Naive B cell (primary cell): Measurements from ENCODE around the gene CHPF. TPM values are rescaled to one million over a fixed set of nuclear protein-coding genes. Genes with fewer than 3 reads are reported as not detected.

Experiments
- ATAC-seq, 2 donors: fragments of 150-1000 bp; cut with Tn5 transposase; 2 replicates each; pipeline ENCODE4 v1.10.0; 2021; ENCODE audit warnings: low read depth in 2 of 2, mild to moderate bottlenecking in 2 of 2, moderate library complexity in 2 of 2
- DNase-seq: peaks from one replicate; pipeline ENCODE4 v3.0.0; 2022
- H3K27ac Mint-ChIP-seq, 6 donors: one replicate each; pipeline ENCODE4 v1.8.0; 2020 to 2022; ENCODE audit warnings: mild to moderate bottlenecking in 6 of 6, mixed read lengths in 6 of 6, moderate library complexity in 5 of 6, inconsistent platforms in 2 of 6
- H3K27me3 Mint-ChIP-seq, 3 donors: one replicate each; pipeline ENCODE4 v1.8.0; 2021 to 2022; ENCODE audit warnings: mixed read lengths in 3 of 3, mild to moderate bottlenecking in 1 of 3
- H3K36me3 Mint-ChIP-seq, 2 donors: one replicate each; pipeline ENCODE4 v1.8.0; 2020 to 2022; ENCODE audit warnings: mixed read lengths in 2 of 2, inconsistent platforms in 1 of 2, mild to moderate bottlenecking in 1 of 2
- H3K4me1 Mint-ChIP-seq, 3 donors: one replicate each; pipeline ENCODE4 v1.8.0; 2020 to 2022; ENCODE audit warnings: mixed read lengths in 3 of 3, inconsistent platforms in 1 of 3, mild to moderate bottlenecking in 1 of 3, moderate library complexity in 1 of 3
- H3K4me3 Mint-ChIP-seq, 8 donors: one replicate each; pipeline ENCODE4 v1.8.0; 2020 to 2022; ENCODE audit warnings: mild to moderate bottlenecking in 8 of 8, mixed read lengths in 8 of 8, moderate library complexity in 8 of 8, inconsistent platforms in 2 of 8
- H3K9me3 Mint-ChIP-seq, 7 donors: one replicate each; pipeline ENCODE4 v1.8.0; 2020 to 2022; ENCODE audit warnings: mixed read lengths in 7 of 7, mild to moderate bottlenecking in 5 of 7, inconsistent platforms in 2 of 7, moderate library complexity in 1 of 7
- polyA plus RNA-seq, 6 donors: library from polyadenylated mRNA; unstranded; fragments of 300-500 nt; fragmentation: Illumina TruSeq; gene quantifications; one replicate each; pipeline ENCODE4 v1.2.3, GENCODE V29; 2021; ENCODE audit warnings: low read depth in 6 of 6

Gene CHPF
- polyA plus RNA-seq, 6 donors from 2014 or later: 0.17 to 5.0 (median 0.41) TPM

- ATAC-seq (no peak), DNase-seq (no peak)
- Mint-ChIP-seq H3K4me3 (no peak overlapping the region), H3K9me3 (peaks cover 0 to 4% (median 0%) of the 10 kb centered on the region in 7 donors), H3K27ac (peak overlapping the region in 1 of 6 donors; percentile 49), H3K36me3 (peaks cover 0 to 12% of the 10 kb centered on the region in 2 donors), H3K27me3 (peaks cover 70 to 100% (median 97%) of the 10 kb centered on the region in 3 donors), H3K4me1 (peaks cover 26 to 30% (median 26%) of the 10 kb centered on the region in 3 donors)
Measured at GRCh38 chr2:219516888-219517287, 26.7 kb downstream of the CHPF start.

DNA sequence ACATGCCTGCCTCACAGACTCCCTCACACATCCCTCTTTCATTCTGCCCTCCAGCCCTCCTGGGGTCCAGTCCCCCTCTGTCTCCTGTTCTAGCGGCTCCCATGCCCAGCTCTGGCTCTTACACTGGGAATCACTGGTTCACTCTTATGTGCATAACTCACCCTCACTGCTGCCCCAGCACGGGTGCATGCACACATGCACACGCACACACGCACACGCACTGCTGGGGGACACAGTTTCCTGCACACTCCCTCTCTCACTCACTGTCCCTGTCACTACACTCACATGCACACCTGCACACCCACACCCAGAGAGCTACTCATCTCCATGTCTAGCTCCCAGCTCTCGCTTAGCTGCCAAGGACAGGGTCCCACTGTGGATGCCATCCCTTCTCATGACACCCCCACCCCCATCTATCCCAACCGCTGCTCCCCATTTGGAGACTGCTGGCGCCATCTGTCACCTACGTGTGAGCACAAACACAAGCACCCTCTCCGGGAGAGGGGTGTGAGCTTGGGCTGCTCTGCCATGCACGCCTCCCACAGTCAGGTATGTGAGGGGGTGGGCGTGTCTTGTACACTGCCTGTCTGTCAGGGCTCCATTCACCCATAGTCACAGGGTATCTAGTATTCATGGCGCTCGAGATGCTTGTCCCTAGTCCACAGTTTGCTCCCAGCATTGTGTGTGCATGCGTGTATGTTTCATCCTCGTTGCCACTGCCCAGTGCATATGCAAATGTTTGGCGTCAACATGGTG, 27.6 kb downstream of the CHPF start:
- Mint-ChIP-seq H3K27me3 (peaks cover 66 to 100% (median 97%) of the 10 kb centered on the region in 3 donors), H3K4me1 (peaks cover 24 to 30% (median 26%) of the 10 kb centered on the region in 3 donors), H3K4me3 (no peak overlapping the region), H3K9me3 (peaks cover 0 to 5% (median 0%) of the 10 kb centered on the region in 7 donors), H3K36me3 (peaks cover 0 to 12% of the 10 kb centered on the region in 2 donors), H3K27ac (peak overlapping the region in 2 of 6 donors; percentile 2 to 63)
- ATAC-seq: no peak
- DNase-seq: no peak

DNA sequence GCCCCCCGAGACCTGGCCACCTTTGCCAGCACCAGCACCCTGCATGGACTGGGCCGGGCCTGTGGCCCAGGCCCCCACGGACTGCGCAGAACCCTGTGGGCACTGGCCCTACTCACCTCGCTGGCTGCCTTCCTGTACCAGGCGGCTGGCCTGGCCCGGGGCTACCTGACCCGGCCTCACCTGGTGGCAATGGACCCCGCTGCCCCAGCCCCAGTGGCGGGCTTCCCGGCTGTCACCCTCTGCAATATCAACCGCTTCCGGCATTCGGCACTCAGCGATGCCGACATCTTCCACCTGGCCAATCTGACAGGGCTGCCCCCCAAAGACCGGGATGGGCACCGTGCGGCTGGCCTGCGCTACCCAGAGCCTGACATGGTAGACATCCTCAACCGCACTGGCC, 28.8 kb downstream of the CHPF start:
- H3K9me3 Mint-ChIP-seq: peaks cover 0 to 5% (median 0%) of the 10 kb centered on the region in 7 donors

GRCh38 chr2:219514196-219514761, 29.3 kb downstream of the CHPF start, which contains the start of gene ASIC4:
ASIC4 (plus strand) TSS chr2:219514482; CDS start chr2:219514725, 243 bp downstream.
- Mint-ChIP-seq H3K9me3 (peaks cover 0 to 5% (median 0%) of the 10 kb centered on the region in 7 donors), H3K27ac (no peak within 1 kb of the TSS), H3K4me1 (peaks cover 38 to 47% (median 43%) of the 10 kb centered on the region in 3 donors), H3K4me3 (peak within 1 kb of the TSS in 3 of 8 donors; percentile 22 to 77 (median 25)), H3K36me3 (peaks cover 0 to 15% of the 10 kb centered on the region in 2 donors), H3K27me3 (peaks cover 65 to 100% (median 97%) of the 10 kb centered on the region in 3 donors)
- ATAC-seq: no peak
- DNase-seq: no peak

More for the DNA sequence above, 28.8 kb downstream of the CHPF start:
- H3K4me1 Mint-ChIP-seq: peaks cover 33 to 41% (median 38%) of the 10 kb centered on the region in 3 donors
- H3K27ac Mint-ChIP-seq: no peak overlapping the region
- peaks cover 64 to 100% (median 97%) of the 10 kb centered on the region in 3 donors for H3K27me3 Mint-ChIP-seq
- ATAC-seq (no peak), DNase-seq (no peak)
- no peak overlapping the region for H3K4me3 Mint-ChIP-seq
- H3K36me3 Mint-ChIP-seq: peaks cover 0 to 15% of the 10 kb centered on the region in 2 donors

- H3K4me1 Mint-ChIP-seq: peaks cover 38 to 47% (median 45%) of the 10 kb centered on the region in 3 donors
- H3K36me3 Mint-ChIP-seq: peaks cover 0 to 15% of the 10 kb centered on the region in 2 donors
- ATAC-seq (no peak), DNase-seq (no peak)
- H3K4me3 Mint-ChIP-seq: peak overlapping the region in 3 of 8 donors; percentile 3 to 25 (median 22)
- H3K9me3 Mint-ChIP-seq: peaks cover 0 to 5% (median 0%) of the 10 kb centered on the region in 7 donors
- no peak overlapping the region for H3K27ac Mint-ChIP-seq
- H3K27me3 Mint-ChIP-seq: peaks cover 61 to 98% (median 94%) of the 10 kb centered on the region in 3 donors
Measured at GRCh38 chr2:219513787-219514186, 29.8 kb downstream of the CHPF start.

GRCh38 chr2:219512524-219513216, 30.9 kb downstream of the CHPF start:
- Mint-ChIP-seq H3K27ac (no peak overlapping the region), H3K9me3 (peaks cover 0 to 5% (median 0%) of the 10 kb centered on the region in 7 donors), H3K4me1 (peaks cover 40 to 47% (median 45%) of the 10 kb centered on the region in 3 donors), H3K36me3 (peaks cover 0 to 15% of the 10 kb centered on the region in 2 donors), H3K27me3 (peaks cover 51 to 93% (median 92%) of the 10 kb centered on the region in 3 donors), H3K4me3 (peak overlapping the region in 1 of 8 donors; percentile 21)
- DNase-seq (no peak), ATAC-seq (no peak)

- DNase-seq (no peak), ATAC-seq (no peak)
- peak overlapping the region in 2 of 6 donors; percentile 25 to 75 for H3K27ac Mint-ChIP-seq
- H3K27me3 Mint-ChIP-seq: peaks cover 46 to 89% (median 89%) of the 10 kb centered on the region in 3 donors
- H3K4me3 Mint-ChIP-seq: peak overlapping the region in 3 of 8 donors; percentile 26 to 67 (median 66)
- peaks cover 40 to 47% (median 45%) of the 10 kb centered on the region in 3 donors for H3K4me1 Mint-ChIP-seq
- peaks cover 0 to 5% (median 0%) of the 10 kb centered on the region in 7 donors for H3K9me3 Mint-ChIP-seq
- peaks cover 0 to 23% of the 10 kb centered on the region in 2 donors for H3K36me3 Mint-ChIP-seq
Measured at GRCh38 chr2:219511547-219512325, 31.9 kb downstream of the CHPF start.

GRCh38 chr2:219510512-219511135, 33.0 kb downstream of the CHPF start:
- no peak overlapping the region for H3K27ac Mint-ChIP-seq
- peak overlapping the region in 7 of 8 donors; percentile 14 to 84 (median 72) for H3K4me3 Mint-ChIP-seq
- DNase-seq (no peak), ATAC-seq (no peak)
- peaks cover 36 to 86% (median 78%) of the 10 kb centered on the region in 3 donors for H3K27me3 Mint-ChIP-seq
- H3K36me3 Mint-ChIP-seq: peaks cover 0 to 34% of the 10 kb centered on the region in 2 donors
- peaks cover 0 to 3% (median 0%) of the 10 kb centered on the region in 7 donors for H3K9me3 Mint-ChIP-seq
- peaks cover 40 to 45% (median 44%) of the 10 kb centered on the region in 3 donors for H3K4me1 Mint-ChIP-seq

- Mint-ChIP-seq H3K36me3 (peaks cover 0 to 39% of the 10 kb centered on the region in 2 donors), H3K4me1 (peaks cover 40 to 45% (median 44%) of the 10 kb centered on the region in 3 donors), H3K4me3 (peak overlapping the region in 7 of 8 donors; percentile 60 to 84 (median 72)), H3K27me3 (peaks cover 30 to 79% (median 71%) of the 10 kb centered on the region in 3 donors), H3K27ac (peak overlapping the region in 2 of 6 donors; percentile 20 to 38), H3K9me3 (peaks cover 0 to 3% (median 0%) of the 10 kb centered on the region in 7 donors)
- peak; percentile 79 to 84 for ATAC-seq
- DNase-seq: peak; percentile 30
Measured at GRCh38 chr2:219509780-219510511, 33.7 kb downstream of the CHPF start.

DNA sequence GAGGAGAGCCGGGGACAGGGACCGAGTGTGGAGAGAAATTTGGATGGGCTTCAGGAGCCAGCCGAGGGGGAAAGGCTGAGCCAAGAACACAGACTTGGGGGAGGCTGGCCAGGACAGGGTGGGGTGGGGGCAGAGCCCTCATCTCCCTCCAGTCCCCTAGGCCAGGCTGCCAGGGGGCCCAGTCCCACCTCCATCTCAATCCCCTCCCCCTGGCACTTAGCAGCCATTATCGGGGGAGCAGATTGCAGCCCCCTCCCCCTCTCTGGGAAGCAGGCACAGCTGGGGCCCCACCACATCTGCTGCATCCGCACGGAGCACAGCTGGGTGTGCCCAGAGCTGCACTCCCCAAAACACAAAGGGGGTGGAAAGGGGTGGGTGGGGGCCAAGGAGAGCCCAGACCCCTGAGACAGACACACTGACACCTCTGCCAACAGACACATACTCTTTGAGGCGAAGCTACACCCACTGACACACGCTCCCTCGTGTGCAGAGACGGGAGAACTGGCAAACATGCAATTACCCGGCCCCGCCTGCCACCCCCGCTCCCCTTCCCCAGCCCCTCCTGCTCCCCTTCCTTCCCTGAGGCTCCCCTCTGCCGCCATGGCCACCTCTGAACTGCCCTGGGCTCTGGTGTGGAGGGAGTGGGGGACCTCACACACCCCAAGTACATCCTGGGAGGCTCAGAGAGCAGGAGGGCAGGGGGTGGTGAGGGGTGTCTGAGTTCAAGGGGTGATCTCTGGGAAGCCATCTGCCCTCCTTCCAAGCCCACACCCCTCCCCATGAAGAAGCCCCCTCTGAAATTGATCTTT, 34.4 kb downstream of the CHPF start:
- Mint-ChIP-seq H3K4me1 (peaks cover 39 to 43% (median 42%) of the 10 kb centered on the region in 3 donors), H3K9me3 (peaks cover 0 to 3% (median 0%) of the 10 kb centered on the region in 7 donors), H3K27me3 (peaks cover 28 to 74% (median 63%) of the 10 kb centered on the region in 3 donors), H3K36me3 (peaks cover 5 to 45% of the 10 kb centered on the region in 2 donors), H3K27ac (peak overlapping the region in 1 of 6 donors; percentile 38), H3K4me3 (peak overlapping the region in 7 of 8 donors; percentile 21 to 84 (median 66))
- ATAC-seq (peak; percentile 15 to 24), DNase-seq (no peak)

DNA sequence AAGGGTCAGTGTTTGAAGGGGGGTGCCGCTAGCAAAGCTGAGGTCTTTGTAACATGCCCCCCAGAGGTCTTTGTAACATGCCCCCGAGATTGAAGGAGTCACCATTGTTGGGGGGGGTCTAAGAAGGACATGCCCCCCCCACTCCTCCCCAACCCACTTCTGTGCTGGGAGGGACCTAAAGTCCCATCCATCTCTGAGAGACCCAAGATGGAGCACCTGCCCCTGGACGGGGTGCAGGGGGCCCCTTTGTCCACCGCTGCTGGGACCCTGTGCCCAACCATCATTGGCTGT, 35.2 kb downstream of the CHPF start:
- DNase-seq (no peak), ATAC-seq (no peak)
- Mint-ChIP-seq H3K27ac (no peak overlapping the region), H3K27me3 (peaks cover 20 to 66% (median 56%) of the 10 kb centered on the region in 3 donors), H3K4me3 (no peak overlapping the region), H3K4me1 (peaks cover 32 to 35% (median 34%) of the 10 kb centered on the region in 3 donors), H3K9me3 (peaks cover 0 to 3% (median 0%) of the 10 kb centered on the region in 7 donors), H3K36me3 (peaks cover 5 to 49% of the 10 kb centered on the region in 2 donors)
